SU-DHL-6 (cell line): Measurements from ENCODE around the gene LCNL1.

Source experiments
- CTCF ChIP-seq: fragments of 200-600 bp; sonication (generic); IDR thresholded peaks from one replicate; pipeline ENCODE4 v1.5.1; 2017; ENCODE audit warnings: antibody characterized with exemption, mild to moderate bottlenecking, low read length, moderate library complexity; ENCODE audit not compliant: insufficient read depth, poor library complexity, severe bottlenecking
- EZH2phosphoT487 ChIP-seq: fragments of 200-600 bp; sonication (generic), shearing (Covaris generic); conservative IDR thresholded peaks from 2 replicates; pipeline ENCODE4 v1.6.1; 2018; ENCODE audit warnings: mild to moderate bottlenecking, antibody characterized with exemption, low read length, moderate library complexity, mixed read lengths

GRCh38 chr9:136936645-136937170 lies 46.1 kb upstream of the LCNL1 start:
- TF ChIP-seq CTCF (no peak), EZH2phosphoT487 (no peak)
